ENCODE data around the gene TRAK2.
"Not testable (repeated sequence)": the region's sequence is repeated elsewhere in the genome, so short reads cannot be mapped to it uniquely, and the experiment has no call there.

TRAK2 gene

DNA sequence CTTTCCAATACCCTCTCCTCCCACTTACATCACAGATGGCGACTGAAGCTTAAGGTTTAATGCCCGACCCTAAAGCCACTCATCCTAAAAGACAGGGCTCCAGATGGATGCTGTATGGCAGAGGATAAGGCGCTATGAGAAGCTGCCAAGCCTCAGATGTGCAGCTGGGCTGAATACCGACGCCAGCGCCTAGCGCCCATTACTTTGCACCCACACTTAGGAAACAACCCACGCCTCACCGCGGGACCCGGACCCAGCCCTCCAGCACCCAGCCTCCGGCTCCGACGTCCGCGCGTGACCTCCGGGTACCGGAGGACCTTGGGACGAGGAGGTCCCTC lies 335 bp downstream of the TRAK2 start:
- DNase-seq: no peak

DNA sequence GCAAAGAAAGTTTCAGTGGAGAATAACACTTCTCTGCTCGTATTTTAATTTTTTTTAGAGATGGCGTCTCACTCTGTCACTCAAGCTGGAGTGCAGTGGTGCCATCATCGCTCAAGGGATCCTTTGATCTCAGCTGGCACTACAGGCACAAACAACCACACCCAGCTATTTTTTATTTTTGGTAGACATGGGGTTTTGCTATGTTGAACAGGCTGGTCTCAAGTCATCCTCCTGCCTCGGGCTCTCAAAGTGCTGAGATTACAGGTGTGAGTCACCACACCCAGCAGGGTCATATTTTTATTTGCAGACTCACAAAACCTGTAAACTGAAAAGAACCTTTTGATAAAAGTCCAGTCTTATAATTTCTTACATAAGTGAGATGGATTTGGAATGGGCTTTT lies 2.6 kb downstream of the TRAK2 start:
- no peak for DNase-seq

DNA sequence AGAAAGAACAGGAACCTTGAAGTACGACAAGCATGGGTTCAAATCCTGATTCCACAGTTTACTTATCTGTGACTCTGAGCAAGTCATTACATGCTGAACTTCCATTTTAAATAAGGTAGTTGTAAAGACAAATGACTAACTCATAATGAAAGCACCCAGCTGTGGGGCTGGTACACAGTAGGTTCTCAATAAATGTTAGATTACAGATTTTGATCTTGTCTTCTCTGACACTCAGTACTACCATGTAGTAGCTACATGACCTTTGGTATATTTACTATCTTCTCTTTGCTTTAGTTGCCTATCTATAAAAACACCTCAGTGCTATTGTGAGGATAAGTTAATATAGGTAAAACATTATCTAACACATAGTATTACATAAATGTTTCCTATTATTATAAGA lies 3.2 kb downstream of the TRAK2 start:
- no peak for DNase-seq

DNA sequence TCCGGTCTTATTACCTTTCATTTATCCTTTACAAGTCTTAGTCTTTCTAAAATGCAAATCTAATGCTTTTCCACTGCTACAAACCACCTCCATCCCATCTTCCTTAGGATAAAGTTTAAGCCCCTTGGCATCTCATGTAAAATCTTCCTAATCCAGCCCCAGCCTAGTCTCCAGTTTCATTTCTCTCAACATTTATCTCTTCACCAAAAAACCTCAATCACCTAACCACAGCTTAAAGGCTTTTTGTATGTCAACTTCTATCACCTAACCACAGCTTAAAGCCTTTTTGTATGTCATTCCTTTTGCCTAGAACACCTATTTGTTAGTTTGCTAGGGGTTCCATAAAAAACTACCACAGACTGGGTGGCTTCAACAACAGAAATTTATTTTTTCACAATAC lies 4.2 kb downstream of the TRAK2 start:
- no peak for DNase-seq

DNA sequence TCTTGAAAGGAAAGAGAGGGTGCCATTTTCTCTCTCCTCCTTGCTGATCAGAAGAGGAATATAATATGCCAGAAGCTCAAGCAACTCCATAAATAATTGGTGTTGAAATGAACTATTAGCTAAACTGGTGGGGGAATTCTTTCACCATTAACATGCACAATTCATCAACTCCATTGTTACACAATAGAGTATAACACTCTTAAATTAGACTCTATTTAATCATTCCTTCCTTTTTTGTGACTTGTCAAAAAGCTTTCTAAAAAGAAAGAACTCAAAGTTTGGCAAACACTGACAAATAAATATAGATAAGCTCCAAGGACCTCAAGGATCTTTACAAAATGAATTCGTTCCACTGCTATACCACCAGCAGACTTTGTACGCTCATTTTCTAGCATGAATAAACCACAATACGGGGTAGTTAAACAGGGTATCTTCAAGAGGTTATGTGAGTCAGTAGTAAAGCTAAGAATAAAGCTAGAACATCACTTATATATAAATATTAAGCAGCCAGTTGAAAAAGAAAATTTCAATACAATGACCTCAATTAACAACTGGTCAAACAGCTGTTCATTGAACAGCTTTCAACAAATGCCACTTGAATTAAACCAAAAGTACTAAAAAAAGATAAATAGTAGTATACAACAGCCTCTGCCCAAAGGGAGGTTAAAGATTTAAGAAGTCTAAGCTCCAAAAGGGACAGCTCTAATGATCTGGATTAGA lies 6.4 kb downstream of the TRAK2 start:
- no peak for DNase-seq

DNA sequence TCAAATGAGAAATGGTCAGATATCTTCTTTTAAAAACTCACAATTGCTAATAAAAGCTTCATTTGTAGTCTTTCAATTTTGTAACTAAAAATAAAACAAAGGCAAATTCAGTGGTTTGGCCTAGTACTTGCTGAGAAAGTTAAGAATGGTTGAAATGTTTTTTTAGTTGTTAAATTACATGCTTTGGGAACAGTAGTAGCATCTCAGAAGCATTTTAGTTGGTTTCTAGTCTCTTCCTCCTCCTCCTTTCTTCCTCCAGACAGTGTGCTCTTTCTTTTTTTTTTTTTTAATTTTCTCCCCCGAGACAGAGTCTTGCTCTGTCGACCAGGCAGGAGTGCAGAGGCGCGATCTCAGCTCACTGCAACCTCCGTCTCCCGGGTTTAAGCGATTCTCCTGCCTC lies 9.8 kb downstream of the TRAK2 start:
- DNase-seq: no peak

DNA sequence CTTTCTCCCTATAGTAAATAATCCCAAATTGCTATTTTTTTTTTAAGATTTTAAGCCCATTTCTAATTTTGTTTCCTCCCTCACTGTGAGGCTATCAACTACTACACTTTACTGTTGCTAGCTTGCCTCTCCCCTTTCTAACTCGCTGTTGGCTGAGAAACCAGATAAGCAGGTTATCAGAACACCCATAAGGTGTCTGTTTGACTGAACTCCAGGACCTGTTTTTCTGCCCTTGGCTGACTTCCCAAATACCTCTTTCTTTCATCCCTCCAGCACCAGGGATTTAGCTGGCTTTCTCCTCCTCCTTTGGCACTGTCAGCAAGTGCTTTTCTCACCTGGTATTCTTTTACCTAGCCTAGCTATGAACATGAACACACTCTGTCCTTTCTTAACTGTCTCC lies 11.1 kb downstream of the TRAK2 start:
- no peak for DNase-seq

DNA sequence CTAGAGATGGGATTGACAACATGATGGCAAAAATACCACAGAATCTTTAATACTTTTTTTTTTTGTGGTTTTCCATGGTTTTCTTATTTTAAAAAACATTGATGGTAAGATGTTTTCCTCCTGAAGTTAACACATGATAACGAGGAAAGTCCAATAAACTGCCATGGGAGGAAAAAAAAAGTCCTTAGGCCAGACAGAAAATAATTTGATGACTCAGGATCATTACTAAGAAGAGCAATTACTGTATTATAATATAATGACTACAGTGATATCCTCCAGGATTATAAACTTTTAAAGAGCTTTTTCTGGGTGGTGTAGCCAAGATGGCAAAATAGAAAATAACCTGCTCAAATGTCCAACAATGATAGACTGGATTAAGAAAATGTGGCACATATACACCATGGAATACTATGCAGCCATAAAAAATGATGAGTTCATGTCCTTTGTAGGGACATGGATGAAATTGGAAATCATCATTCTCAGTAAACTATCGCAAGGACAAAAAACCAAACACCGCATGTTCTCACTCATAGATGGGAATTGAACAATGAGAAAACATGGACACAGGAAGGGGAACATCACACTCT lies 11.8 kb downstream of the TRAK2 start:
- DNase-seq: not testable (repeated sequence)

DNA sequence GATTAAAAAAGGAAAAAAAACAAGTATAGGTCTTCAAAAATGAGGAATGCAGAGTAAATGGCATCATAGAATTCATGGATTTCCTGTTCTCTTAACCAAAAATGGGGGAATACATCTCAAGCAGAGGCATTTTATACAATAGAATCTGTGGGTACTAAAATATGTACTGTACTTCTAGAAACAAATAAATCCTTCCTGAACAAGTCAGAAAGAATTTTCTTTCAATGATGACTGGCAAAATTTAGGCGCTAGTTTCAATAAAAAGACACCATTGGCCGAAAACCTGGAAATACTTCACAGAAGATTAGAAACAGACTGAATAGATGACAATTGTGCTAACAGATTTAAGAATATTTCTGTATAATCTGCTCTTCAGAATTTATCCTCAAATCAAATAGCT lies 15.1 kb downstream of the TRAK2 start:
- no peak for DNase-seq

DNA sequence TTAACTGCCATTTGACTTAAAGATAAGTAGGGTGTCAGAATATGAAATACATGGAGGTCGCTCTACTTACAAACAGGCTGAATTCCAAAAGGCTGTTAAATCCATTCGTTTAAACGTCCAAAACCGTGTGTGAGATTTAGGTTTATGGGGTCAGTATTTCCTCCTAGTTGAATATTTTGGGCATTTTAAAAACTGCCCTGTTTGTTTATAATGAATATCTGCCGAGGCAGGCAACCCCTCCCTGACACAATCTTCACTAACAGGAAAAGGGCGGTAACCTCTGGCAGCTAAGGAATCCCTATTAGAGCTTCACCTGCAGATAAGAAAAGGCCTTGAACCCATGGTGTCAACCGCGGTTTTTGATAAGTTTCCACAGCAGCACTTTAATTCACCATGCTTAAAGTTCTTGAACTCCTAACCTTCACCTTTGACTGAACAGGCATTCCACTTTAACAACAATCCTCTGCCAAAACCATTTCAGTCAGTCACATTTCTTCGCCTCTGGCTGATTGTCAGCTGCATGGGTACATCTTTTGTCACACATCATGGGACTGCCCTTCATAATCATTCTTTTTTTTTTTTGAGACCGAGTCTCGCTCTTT lies 17.8 kb downstream of the TRAK2 start:
- no peak for DNase-seq

DNA sequence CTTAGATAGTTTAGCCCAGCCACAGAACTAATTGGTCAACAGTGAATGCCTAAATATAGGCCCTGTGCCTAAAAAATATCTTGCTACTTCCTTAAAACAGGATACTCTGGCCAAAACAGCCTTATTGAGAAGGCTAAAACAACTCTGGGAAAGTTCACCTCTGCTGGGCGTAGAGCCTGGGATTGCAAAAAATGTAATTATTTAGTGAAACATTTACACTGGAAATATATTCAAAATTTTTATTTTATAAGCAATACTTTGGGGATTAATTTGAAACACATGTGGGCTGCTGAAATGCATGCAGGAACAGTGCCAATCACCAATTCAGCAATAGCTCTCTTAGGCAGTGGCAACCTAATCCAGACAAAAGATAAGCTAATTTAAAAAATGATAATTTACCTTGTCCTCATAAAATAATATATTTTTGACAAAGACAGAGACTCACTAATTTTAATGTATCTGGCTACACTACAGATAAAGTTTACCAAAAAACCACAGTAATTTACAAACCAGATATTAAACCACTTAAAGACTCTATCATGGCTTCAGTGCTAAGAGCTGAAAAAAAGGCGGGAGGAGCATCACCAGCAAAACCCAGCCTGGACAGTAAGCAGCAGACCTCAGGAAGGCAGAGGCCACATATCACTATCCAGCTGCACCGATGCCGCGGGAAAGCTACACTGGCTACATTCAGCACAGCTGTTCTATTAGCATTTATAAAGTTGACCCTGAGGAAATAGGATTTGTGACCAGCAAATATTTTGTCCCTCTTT lies 18.5 kb downstream of the TRAK2 start:
- no peak for DNase-seq

DNA sequence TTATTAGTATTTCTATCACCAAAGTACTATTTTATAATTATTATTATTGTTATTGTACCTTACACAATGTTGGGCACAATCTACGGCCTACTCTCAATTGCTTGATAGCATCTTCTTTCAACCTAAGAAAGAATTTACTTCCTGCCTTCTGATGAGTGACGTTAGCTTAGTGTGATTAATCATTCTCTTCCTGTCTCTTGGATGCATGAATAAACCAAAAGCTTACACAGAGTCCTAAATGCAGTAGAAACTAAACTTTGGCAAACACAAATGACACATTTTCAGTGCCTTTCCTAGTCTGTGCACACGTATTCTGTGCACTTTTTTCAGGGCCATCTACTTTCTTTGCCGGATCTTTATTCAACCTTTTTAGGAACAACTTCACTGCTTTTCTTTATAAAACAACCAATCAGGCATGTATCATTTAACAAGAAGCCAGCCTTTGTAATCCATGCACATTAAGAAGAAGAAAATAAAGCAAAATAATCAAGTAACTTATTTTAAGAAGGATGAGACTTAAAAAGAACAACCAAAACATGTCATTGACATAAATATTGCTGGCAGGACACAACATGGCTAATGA lies 19.1 kb downstream of the TRAK2 start:
- DNase-seq: no peak

DNA sequence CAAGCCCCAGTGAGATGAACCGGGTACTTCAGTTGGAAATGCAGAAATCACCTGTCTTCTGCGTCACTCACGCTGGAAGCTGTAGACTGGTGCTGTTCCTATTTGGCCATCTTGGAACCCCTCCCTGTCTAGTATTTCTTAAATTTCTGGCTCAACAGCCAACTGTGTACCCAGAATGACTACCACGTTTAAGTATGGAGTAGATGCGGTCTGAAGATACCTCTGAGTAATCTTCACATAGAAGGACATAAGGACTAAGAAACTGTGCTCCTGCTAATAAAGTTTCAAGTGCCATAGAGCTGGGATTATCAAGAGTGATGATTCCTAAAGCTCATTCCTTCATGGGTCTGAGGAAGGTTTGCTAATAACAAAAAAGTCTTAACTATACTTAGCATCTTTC lies 20.4 kb downstream of the TRAK2 start:
- DNase-seq: no peak

DNA sequence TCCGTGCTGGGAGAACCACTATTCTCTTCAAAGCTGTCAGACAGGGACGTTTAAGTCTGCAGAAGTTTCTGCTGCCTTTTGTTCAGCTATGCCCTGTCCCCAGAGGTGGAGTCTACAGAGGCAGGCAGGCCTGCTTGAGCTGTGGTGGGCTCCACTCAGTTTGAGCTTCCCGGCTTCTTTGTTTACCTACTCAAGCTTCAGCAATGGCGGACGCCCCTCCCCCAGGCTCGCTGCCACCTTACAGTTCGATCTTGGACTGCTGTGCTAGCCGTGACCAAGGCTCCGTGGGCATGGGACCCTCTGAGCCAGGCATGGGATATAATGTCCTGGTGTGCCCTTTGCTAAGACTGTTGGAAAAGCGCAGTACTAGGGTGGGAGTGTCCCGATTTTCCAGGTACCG lies 20.9 kb downstream of the TRAK2 start:
- DNase-seq: not testable (repeated sequence)

DNA sequence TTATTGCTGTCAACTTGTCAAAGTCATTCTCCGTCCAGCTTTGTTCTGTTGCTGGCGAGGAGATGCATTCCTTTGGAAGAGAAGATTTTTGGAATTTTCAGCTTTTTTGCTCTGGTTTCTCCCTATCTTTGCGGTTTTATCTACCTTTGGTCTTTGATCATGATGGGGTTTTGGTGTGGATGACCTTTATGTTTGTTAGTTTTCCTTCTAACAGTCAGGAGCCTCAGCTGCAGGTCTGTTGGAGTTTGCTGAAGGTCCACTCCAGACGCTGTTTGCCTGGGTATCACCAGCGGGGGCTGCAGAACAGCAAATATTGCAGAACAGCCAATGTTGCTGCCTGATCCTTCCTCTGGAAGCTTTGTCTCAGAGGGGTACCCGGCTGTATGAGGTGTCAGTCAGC lies 21.4 kb downstream of the TRAK2 start:
- DNase-seq: not testable (repeated sequence)

DNA sequence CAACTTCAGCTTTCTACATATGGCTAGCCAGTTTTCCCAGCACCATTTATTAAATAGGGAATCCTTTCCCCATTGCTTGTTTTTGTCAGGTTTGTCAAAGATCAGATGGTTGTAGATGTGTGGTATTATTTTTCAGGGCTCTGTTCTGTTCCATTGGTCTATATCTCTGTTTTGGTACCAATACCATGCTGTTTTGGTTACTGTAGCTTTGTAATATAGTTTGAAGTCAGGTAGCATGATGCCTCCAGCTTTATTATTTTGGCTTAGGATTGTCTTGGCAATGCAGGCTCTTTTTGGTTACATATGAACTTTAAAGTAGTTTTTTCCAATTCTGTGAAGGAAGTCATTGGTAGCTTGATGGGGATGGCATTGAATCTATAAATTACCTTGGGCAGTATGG lies 22.9 kb downstream of the TRAK2 start:
- DNase-seq: not testable (repeated sequence)

DNA sequence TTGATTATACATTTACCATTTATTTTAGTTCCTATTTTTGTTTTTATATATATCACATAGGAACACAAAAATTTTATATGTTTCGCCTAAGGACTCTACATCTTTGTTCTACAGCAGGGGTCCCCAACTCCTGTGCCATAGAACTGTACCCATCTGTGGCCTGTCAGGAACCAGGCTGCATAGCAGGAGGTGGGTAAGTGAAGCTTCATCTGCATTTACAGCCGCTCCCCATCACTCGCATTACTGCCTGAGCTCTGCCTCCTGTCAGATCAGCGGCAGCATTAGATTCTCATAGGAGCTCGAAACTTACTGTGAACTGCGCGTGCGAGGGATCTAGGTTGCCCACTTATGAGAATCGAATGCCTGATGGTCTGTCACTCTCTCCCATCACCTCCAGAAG lies 25.3 kb downstream of the TRAK2 start:
- no peak for DNase-seq

DNA sequence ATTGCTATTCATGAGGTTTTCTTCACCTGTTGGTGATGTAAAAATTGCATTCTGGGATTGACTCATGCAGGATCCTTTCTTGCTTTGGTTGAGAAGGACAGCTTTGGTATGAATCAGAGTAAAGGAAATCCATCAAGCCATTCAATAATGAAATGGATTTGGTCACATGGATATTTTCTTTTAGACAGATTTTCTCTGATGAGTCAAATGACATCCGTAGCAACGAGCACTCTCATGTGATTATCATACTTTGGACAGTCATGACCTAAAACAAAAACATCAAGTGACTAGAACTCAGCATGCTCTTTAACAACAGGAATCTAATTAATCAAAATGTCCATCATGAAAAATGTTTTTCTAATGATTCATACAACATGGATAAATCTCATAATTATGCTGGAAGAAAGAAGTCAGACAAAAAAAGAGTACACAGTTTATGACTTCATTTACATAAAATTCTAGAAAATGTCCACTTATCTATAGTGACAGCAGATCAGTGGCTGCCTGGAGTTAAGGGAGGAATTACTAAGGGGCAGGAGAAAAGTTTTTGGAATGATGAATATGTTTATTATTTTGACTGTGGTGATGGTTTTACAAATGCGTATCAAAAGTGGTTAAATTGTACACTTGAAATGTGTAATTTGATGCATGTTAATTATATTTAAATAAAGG lies 30.7 kb downstream of the TRAK2 start:
- DNase-seq: no peak

DNA sequence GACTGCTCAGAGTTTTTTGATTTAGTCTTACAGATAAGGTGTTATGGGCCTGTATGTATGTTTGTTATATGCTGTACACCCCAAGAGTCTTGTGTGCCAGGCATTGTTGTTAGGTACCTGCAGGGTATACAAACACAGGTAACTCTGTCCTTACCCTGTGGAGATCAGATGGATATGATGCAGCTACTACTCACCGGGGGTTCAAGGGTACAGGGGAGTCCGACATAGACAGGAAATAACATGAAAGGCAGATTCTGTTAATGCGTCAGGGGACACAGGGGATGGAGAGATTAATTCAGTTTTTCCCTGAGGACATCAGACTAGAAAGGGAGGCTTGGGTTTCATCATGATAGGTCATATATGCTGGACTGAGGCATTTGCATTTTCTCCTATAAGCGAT lies 31.3 kb downstream of the TRAK2 start:
- no peak for DNase-seq

DNA sequence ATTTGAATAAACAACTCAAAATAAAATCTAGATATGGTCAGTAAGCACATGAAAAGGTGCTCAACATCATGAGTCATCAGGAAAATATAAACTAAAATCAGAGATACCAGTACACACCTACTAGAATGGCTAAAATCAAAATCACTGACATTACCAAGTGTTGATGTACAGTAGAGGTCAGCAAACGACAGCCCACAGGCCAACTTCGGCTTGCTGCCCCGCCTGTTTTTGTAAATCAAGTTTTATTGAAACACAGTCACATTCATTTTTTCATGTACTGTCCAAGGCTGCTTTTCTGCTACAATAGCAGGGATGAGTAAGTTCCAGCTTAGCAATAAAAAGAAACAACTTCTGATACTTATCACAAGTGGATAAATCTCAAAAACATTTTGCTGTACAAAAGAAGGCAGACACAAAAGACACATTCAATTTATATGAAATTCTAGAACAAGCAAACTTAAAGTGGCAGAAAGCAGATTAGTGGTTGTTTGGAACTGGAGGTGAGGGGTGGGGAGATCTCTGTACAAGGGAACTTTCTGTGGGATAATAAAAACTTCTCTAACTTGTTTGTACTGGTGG lies 32.1 kb downstream of the TRAK2 start:
- DNase-seq: no peak

DNA sequence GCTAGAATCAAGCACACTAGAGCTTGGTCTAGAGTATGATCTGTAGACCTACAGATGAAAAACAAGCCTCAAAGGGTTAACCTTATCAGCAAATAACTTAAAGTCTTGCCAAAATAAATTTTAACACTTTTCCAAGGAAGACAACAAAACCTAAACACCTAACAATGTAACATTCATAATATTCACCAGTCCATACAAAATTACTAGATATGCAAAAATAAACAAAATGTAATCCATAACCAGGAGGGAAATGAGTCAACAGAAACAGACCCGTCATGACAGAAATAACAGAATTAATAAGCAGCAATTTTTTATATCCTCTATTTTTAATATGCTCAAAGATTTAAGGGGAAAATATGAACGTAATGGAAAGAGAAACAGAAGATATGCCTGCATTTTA lies 36.1 kb downstream of the TRAK2 start:
- DNase-seq: no peak

Data from effector CD8-positive, alpha-beta T cell (primary cell).